ENCODE measurements around the gene NLRX1. TPM values are rescaled to one million over a fixed set of nuclear protein-coding genes. Genes with fewer than 3 reads are reported as not detected.

Gene NLRX1
- total and polyA plus RNA-seq, 4 experiments from 2014 or later, result 5.5 to 9.2 (median 8.1) TPM

GRCh38 chr11:119229741-119230140 is 61.2 kb downstream of the NLRX1 start:
- no peaks in the 10 kb centered on the region for H3K27me3 Mint-ChIP-seq
- POLR2A ChIA-PET (ENCODE audit: partially characterized antibody), result interaction anchor here (0.6 to 4.7 kb wide), 4 partner anchors 11 to 33 kb away, joined by 3 to 24 read pairs (median 6); partner anchors contain the start of gene CBL
- intact Hi-C loops (cut with micrococcal nuclease), result loop anchor here (2.0 to 5.0 kb wide), 2 partner anchors 23 to 33 kb away; partner anchors contain the start of gene CBL
- H3K9me3 Mint-ChIP-seq, result no peaks in the 10 kb centered on the region
- peaks cover 18 to 25% of the 10 kb centered on the region in 2 donors for H3K36me3 Mint-ChIP-seq
- H3K9me3 ChIP-seq (ENCODE audit: control insufficient read depth in 1 of 2, low read length in 2 of 2), result no peaks in the 10 kb centered on the region
- no peaks in the 10 kb centered on the region for H3K27me3 ChIP-seq (ENCODE audit: insufficient read depth, low read length)
- peak overlapping the region in 4 of 7 donors; percentile 22 to 79 (median 58) for H3K27ac Mint-ChIP-seq
- H3K36me3 ChIP-seq (ENCODE audit: insufficient read depth, low read length), result peaks cover 7% of the 10 kb centered on the region
- no peak overlapping the region for H3K4me3 ChIP-seq (ENCODE audit: low read length in 2 of 2)
- CTCF ChIA-PET (ENCODE audit: partially characterized antibody), result interaction anchor here (0.6 to 4.3 kb wide), 6 partner anchors 9 to 108 kb away, joined by 4 to 16 read pairs (median 4); partner anchors contain the start of gene CBL
- peaks cover 21% of the 10 kb centered on the region for H3K4me1 ChIP-seq (ENCODE audit: insufficient read depth, low read length)
- no peak for DNase-seq
- H3K4me3 Mint-ChIP-seq, result peak overlapping the region in 1 of 8 donors; percentile 86
- H3K4me1 Mint-ChIP-seq, result peaks cover 33 to 66% (median 49%) of the 10 kb centered on the region in 4 donors
- H3K27ac ChIP-seq (ENCODE audit: low read depth, low read length), result no peak overlapping the region

Other genes starting within 250 kb of the NLRX1 start
- 100 to 1,000 TPM; 216 to 232 TPM for gene BCL9L, start 242.8 kb upstream of the NLRX1 start, total RNA-seq
- gene BCL9L, start 242.8 kb upstream of the NLRX1 start, polyA plus RNA-seq, result 10 to 100 TPM in 1 of 2 donors, under 1 TPM in 1; 0.45 to 10.9 TPM
- not detected for gene UPK2, start 212.4 kb upstream of the NLRX1 start, total RNA-seq
- gene UPK2, start 212.4 kb upstream of the NLRX1 start, polyA plus RNA-seq, result not detected
- gene FOXR1, start 197.0 kb upstream of the NLRX1 start, total RNA-seq, result not detected
- not detected for gene FOXR1, start 197.0 kb upstream of the NLRX1 start, polyA plus RNA-seq
- gene CENATAC, start 170.6 kb upstream of the NLRX1 start, total RNA-seq, result 100 to 1,000 TPM; 109 to 114 TPM
- gene CENATAC, start 170.6 kb upstream of the NLRX1 start, polyA plus RNA-seq, result 10 to 100 TPM; 13.3 to 16.9 TPM
- gene RPS25, start 150.4 kb upstream of the NLRX1 start, total RNA-seq, result 1,000 to 10,000 TPM; 2,545 to 2,705 TPM
- gene RPS25, start 150.4 kb upstream of the NLRX1 start, polyA plus RNA-seq, result 1,000 to 10,000 TPM; 4,676 to 5,786 TPM
- 10 to 100 TPM; 89.2 to 97.3 TPM for gene TRAPPC4, start 150.0 kb upstream of the NLRX1 start, total RNA-seq
- 100 to 1,000 TPM in 1 of 2 donors, 10 to 100 TPM in 1; 92.1 to 116 TPM for gene TRAPPC4, start 150.0 kb upstream of the NLRX1 start, polyA plus RNA-seq
- gene SLC37A4, start 137.8 kb upstream of the NLRX1 start, total RNA-seq, result 10 to 100 TPM; 14.6 to 14.8 TPM
- gene SLC37A4, start 137.8 kb upstream of the NLRX1 start, polyA plus RNA-seq, result 10 to 100 TPM; 10.6 to 13.0 TPM
- gene HYOU1, start 111.5 kb upstream of the NLRX1 start, total RNA-seq, result 100 to 1,000 TPM; 136 to 146 TPM
- gene HYOU1, start 111.5 kb upstream of the NLRX1 start, polyA plus RNA-seq, result 10 to 100 TPM; 24.1 to 27.9 TPM
- gene VPS11, start 100.9 kb upstream of the NLRX1 start, total RNA-seq, result 10 to 100 TPM; 56.2 to 61.2 TPM
- 10 to 100 TPM; 36.0 to 61.7 TPM for gene VPS11, start 100.9 kb upstream of the NLRX1 start, polyA plus RNA-seq
- 1 to 10 TPM; 5.1 to 5.8 TPM for gene HMBS, start 83.8 kb upstream of the NLRX1 start, total RNA-seq
- 10 to 100 TPM; 17.7 to 21.2 TPM for gene HMBS, start 83.8 kb upstream of the NLRX1 start, polyA plus RNA-seq
- gene DPAGT1, start 66.9 kb upstream of the NLRX1 start, total RNA-seq, result 10 to 100 TPM; 52.0 to 52.3 TPM
- gene DPAGT1, start 66.9 kb upstream of the NLRX1 start, polyA plus RNA-seq, result 10 to 100 TPM; 32.9 to 52.3 TPM
- gene C2CD2L, start 61.4 kb upstream of the NLRX1 start, total RNA-seq, result 10 to 100 TPM; 35.2 to 37.5 TPM
- gene C2CD2L, start 61.4 kb upstream of the NLRX1 start, polyA plus RNA-seq, result 10 to 100 TPM in 1 of 2 donors, 1 to 10 TPM in 1; 2.6 to 13.3 TPM
- gene HINFP, start 47.1 kb upstream of the NLRX1 start, total RNA-seq, result 10 to 100 TPM; 70.8 to 75.3 TPM
- gene HINFP, start 47.1 kb upstream of the NLRX1 start, polyA plus RNA-seq, result 10 to 100 TPM in 1 of 2 donors, 1 to 10 TPM in 1; 9.3 to 16.0 TPM
- under 1 TPM in 1 of 2 experiments, not detected in 1; 0.09 TPM for gene ABCG4, start 19.7 kb upstream of the NLRX1 start, total RNA-seq
- not detected for gene ABCG4, start 19.7 kb upstream of the NLRX1 start, polyA plus RNA-seq
- 1 to 10 TPM in 1 of 2 experiments, under 1 TPM in 1; 0.86 to 1.1 TPM for gene NHERF4, start 16.8 kb downstream of the NLRX1 start, total RNA-seq
- not detected for gene NHERF4, start 16.8 kb downstream of the NLRX1 start, polyA plus RNA-seq
- 10 to 100 TPM; 39.5 to 39.8 TPM for gene CBL, start 37.6 kb downstream of the NLRX1 start, total RNA-seq
- gene CBL, start 37.6 kb downstream of the NLRX1 start, polyA plus RNA-seq, result 10 to 100 TPM in 1 of 2 donors, 1 to 10 TPM in 1; 3.6 to 15.6 TPM
- gene MCAM, start 148.4 kb downstream of the NLRX1 start, total RNA-seq, result under 1 TPM; 0.26 to 0.28 TPM
- under 1 TPM; 0.40 to 0.82 TPM for gene MCAM, start 148.4 kb downstream of the NLRX1 start, polyA plus RNA-seq
- gene RNF26, start 165.8 kb downstream of the NLRX1 start, total RNA-seq, result 10 to 100 TPM; 17.5 to 18.3 TPM
- gene RNF26, start 165.8 kb downstream of the NLRX1 start, polyA plus RNA-seq, result 10 to 100 TPM; 33.1 to 50.8 TPM
- gene C1QTNF5, start 172.2 kb downstream of the NLRX1 start, total RNA-seq, result not detected
- not detected for gene C1QTNF5, start 172.2 kb downstream of the NLRX1 start, polyA plus RNA-seq
- gene MFRP, start 178.0 kb downstream of the NLRX1 start, total RNA-seq, result not detected
- gene MFRP, start 178.0 kb downstream of the NLRX1 start, polyA plus RNA-seq, result not detected
- under 1 TPM; 0.17 to 0.22 TPM for gene USP2, start 213.0 kb downstream of the NLRX1 start, total RNA-seq
- under 1 TPM in 1 of 2 donors, not detected in 1; 0.21 TPM for gene USP2, start 213.0 kb downstream of the NLRX1 start, polyA plus RNA-seq